Left lung (tissue), 10 donors: ENCODE results near the gene FBXW9. TPM values are rescaled to one million over a fixed set of nuclear protein-coding genes. Genes with fewer than 3 reads are reported as not detected.
A peak's percentile ranks its signal among the peaks of the same experiment; 100 is the strongest.
"Not testable (repeated sequence)": the region's sequence is repeated elsewhere in the genome, so short reads cannot be mapped to it uniquely, and the experiment has no call there.

Source experiments
- ATAC-seq: fragments of 200-7000 bp; cut with Tn5 transposase; one replicate; pipeline ENCODE4 v1.9.1; 2020; ENCODE audit warnings: moderate library complexity
- DNase-seq, 4 donors: peaks; one replicate each; pipeline ENCODE4 v3.0.0-alpha.2; 2013 to 2020
- H3K27ac ChIP-seq, 2 donors: fragments of 200-600 bp; sonication (generic) in 1 of 2; one replicate each; pipeline versions ENCODE4 v1.5.0 to v1.8.0; 2020 to 2021
- H3K27me3 ChIP-seq, 2 donors: fragments of 200-600 bp; sonication (generic) in 1 of 2; one replicate each; pipeline versions ENCODE4 v1.5.0 to v1.8.0; 2020 to 2021
- H3K36me3 ChIP-seq, 2 donors: fragments of 200-600 bp; sonication (generic) in 1 of 2; one replicate each; pipeline versions ENCODE4 v1.5.0 to v1.8.0; 2020 to 2021
- H3K4me1 ChIP-seq, 2 donors: fragments of 200-600 bp; one replicate each; pipeline ENCODE4 v1.8.0; 2021
- H3K4me3 ChIP-seq, 2 donors: fragments of 200-600 bp; sonication (generic) in 1 of 2; one replicate each; pipeline versions ENCODE4 v1.5.0 to v1.8.0; 2020 to 2021; ENCODE audit warnings: mild to moderate bottlenecking in 1 of 2
- H3K9me3 ChIP-seq, 2 donors: fragments of 200-600 bp; sonication (generic) in 1 of 2; one replicate each; pipeline versions ENCODE4 v1.5.0 to v1.8.0; 2020 to 2021
- intact Hi-C, 2 donors: fragments of 100-400 bp; cut with DNase I; formaldehyde crosslinking; loops; one replicate each; pipeline versions ENCODE4 v1.11.2 to v1.14.2; 2022
- polyA plus RNA-seq, 6 donors: library from polyadenylated mRNA; unstranded; fragments of 120-200 nt; gene quantifications; one replicate each; pipeline ENCODE4 v1.2.1, GENCODE V29; 2013; ENCODE audit not compliant: insufficient read length in 6 of 6
- total RNA-seq, 2 donors: library from RNA; stranded (reverse); fragmentation: NEBNext Ultra II Directional; extraction: Animal tissue kit (Norgen Biotek cat#: 25700); gene quantifications; one replicate each; pipeline ENCODE4 v1.2.1, GENCODE V29; 2021
- TF ChIP-seq, protein P1 (sequence below), 2 donors: fragments of 200-600 bp; sonication (generic) in 1 of 2; IDR thresholded peaks; one replicate each; pipeline versions ENCODE4 v1.5.0 to v1.8.0; 2021; ENCODE audit warnings: antibody characterized with exemption in 2 of 2
- donor health status: DM: no; HTN: yes; CAD: no.
- donor health status: DM: no; HTN: no; CAD: no.

Gene FBXW9
- total and polyA plus RNA-seq, 8 donors: 6.0 to 13.1 (median 10.5) TPM

DNA sequence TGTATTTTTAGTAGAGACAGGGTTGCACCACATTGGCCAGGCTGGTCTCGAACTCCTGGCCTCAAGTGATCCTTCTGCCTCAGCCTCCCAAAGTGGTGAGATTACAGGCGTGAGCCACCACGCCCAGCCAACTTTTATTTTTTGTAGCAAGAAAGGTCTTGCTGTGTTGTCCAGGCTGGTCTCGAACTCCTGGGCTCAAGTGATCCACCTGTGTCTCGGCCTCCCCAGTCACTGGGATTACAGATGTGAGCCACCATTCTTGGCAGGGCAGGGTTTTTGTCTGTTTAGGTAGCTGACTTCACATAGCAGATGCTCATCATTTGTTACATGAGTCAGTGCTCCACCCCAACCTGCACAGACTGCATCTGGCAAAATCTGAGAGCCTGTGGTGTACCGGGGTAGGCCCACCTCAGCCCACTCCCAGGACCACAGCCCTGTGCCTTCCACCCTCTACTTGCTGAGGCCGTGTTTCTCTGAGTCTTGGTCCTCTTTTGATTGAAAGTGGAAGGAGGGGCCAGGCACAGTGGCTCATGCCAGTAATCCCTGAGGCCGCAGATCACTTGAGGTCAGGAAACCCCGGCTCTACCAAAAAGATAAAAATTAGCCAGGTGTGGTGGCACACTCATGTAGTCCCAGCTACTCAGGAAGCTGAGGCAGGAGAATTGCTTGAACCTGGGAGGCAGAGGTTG is 31.5 kb upstream of the FBXW9 start:
- DNase-seq: no peak
- no peak overlapping the region for H3K27ac ChIP-seq
- intact Hi-C loops: no loop called here
- no peak for ATAC-seq
- TF ChIP-seq, protein P1, sequence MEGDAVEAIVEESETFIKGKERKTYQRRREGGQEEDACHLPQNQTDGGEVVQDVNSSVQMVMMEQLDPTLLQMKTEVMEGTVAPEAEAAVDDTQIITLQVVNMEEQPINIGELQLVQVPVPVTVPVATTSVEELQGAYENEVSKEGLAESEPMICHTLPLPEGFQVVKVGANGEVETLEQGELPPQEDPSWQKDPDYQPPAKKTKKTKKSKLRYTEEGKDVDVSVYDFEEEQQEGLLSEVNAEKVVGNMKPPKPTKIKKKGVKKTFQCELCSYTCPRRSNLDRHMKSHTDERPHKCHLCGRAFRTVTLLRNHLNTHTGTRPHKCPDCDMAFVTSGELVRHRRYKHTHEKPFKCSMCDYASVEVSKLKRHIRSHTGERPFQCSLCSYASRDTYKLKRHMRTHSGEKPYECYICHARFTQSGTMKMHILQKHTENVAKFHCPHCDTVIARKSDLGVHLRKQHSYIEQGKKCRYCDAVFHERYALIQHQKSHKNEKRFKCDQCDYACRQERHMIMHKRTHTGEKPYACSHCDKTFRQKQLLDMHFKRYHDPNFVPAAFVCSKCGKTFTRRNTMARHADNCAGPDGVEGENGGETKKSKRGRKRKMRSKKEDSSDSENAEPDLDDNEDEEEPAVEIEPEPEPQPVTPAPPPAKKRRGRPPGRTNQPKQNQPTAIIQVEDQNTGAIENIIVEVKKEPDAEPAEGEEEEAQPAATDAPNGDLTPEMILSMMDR (IDR thresholded peaks at IDR 0.05): no peak
- H3K27me3 ChIP-seq: no peaks in the 10 kb centered on the region
- H3K4me3 ChIP-seq: no peak overlapping the region
- H3K9me3 ChIP-seq: no peaks in the 10 kb centered on the region
- H3K4me1 ChIP-seq: peaks cover 8 to 47% of the 10 kb centered on the region in 2 donors
- peaks cover 0 to 49% of the 10 kb centered on the region in 2 donors for H3K36me3 ChIP-seq

DNA sequence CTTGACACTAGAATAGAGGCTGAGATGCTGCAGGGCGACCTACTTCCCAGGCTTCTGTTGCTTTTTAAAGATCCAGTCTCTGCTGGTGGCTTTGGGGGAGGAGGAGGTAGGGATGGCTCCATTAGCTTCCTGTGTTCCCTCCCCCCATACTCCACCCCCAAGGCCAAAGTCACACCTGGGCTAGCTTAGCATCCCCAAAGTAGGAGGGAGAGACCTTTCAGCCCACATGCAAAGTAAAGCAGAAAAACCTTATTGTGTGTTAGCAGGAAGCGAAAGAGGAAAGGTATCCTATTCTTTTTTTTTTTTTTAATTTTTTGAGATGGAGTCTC is 30.5 kb upstream of the FBXW9 start:
- ATAC-seq (no peak), DNase-seq (no peak)
- peaks cover 0 to 44% of the 10 kb centered on the region in 2 donors for H3K36me3 ChIP-seq
- H3K27me3 ChIP-seq: no peaks in the 10 kb centered on the region
- intact Hi-C loops: no loop called here
- TF ChIP-seq, protein P1 (IDR thresholded peaks at IDR 0.05): no peak
- no peaks in the 10 kb centered on the region for H3K9me3 ChIP-seq
- H3K4me1 ChIP-seq: peaks cover 0 to 40% of the 10 kb centered on the region in 2 donors
- H3K4me3 ChIP-seq: no peak overlapping the region
- no peak overlapping the region for H3K27ac ChIP-seq

DNA sequence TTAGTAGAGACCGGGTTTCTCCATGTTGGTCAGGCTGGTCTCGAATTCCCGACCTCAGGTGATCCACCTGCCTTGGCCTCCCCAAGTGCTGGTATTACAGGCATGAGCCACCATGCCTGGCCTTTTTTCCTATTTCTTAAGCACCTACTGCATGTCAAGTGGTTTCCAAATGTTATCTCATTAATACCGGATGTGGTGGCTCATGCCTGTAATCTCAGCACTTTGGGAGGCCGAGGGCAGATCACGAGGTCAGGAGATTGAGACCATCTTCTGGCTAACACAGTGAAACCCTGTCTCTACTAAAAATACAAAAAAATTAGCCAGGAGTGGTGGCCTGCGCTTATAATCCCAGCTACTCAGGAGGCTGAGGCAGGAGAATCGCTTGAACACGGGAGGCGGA is 29.2 kb upstream of the FBXW9 start:
- DNase-seq, H3K27ac ChIP-seq, H3K9me3 ChIP-seq, intact Hi-C loops, H3K27me3 ChIP-seq, ATAC-seq, H3K4me3 ChIP-seq: not testable (repeated sequence)
- Histone ChIP-seq H3K36me3 (peaks cover 0 to 31% of the 10 kb centered on the region in 2 donors), H3K4me1 (peaks cover 4 to 39% of the 10 kb centered on the region in 2 donors)

DNA sequence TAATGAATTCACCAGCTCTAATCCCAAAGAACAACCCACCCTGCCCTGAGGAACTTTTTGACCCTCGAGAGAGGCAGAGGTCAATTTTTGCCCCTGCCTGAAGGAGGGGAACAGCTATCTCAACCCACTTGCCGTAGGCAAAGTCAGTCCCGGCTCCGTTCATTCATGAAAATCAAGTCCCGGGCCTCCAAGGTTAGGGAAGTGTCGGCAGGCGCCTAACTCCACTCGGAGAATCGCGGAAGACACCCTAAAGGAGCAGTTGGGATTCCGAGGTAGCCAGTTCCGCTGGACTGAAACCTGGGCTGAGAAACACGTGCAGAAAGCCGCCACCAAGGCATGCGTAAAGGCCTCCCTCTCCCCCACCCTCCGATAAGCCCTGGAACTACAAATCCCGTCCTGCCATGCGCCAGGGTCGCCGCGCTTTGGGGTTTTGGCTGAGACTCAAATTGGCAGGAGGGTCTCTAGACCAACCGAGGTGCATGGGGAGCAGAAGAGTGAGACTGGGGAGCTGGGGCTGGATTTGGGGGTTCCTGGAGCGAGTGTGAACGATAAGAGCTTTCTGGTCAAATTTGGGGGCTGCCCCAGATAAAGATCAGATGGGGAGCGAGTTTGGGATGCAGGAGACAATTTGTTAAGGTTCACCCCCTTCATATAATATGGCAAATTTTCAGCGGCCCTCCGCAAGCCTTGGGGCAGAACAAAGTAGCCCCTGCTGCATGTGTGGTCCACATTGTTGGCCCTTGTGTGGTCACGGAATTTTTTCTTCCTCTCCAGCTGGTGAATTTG is 27.4 kb upstream of the FBXW9 start, which contains the start of gene TNPO2:
Gene TNPO2, minus strand, starts transcription at position 292 of the 786 bp plus-strand sequence. CDS start 2,955 bp downstream, outside the sequence.
- intact Hi-C loops: no loop called here
- ATAC-seq: peak; percentile 74
- H3K27ac ChIP-seq: peak within 1 kb of the TSS; percentile 79 to 89
- TF ChIP-seq, protein P1 (IDR thresholded peaks at IDR 0.05): no peak
- peak within 1 kb of the TSS; percentile 44 to 63 for H3K4me3 ChIP-seq
- H3K36me3 ChIP-seq: peaks cover 0 to 17% of the 10 kb centered on the region in 2 donors
- DNase-seq: peak in 3 of 4 donors; percentile 65 to 84 (median 71)
- H3K9me3 ChIP-seq: no peaks in the 10 kb centered on the region
- no peaks in the 10 kb centered on the region for H3K27me3 ChIP-seq
- peaks cover 11 to 40% of the 10 kb centered on the region in 2 donors for H3K4me1 ChIP-seq

DNA sequence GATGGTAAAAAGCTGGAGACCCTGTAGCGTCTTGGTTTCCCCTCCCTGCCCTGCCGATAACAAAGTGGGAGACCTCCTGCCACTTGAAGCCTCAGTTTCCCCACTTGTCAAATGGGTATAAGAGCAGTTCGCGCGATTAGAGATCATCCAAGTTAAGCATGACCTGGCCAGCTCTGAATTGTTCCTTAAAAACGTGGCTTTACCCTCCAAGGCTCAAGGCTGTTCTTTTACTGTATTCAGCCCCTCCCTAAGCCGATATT is 26.9 kb upstream of the FBXW9 start:
- Histone ChIP-seq H3K27me3 (no peaks in the 10 kb centered on the region), H3K9me3 (no peaks in the 10 kb centered on the region), H3K4me3 (peak overlapping the region; percentile 44 to 63), H3K36me3 (peaks cover 0 to 17% of the 10 kb centered on the region in 2 donors), H3K27ac (peak overlapping the region; percentile 79 to 89), H3K4me1 (peaks cover 11 to 40% of the 10 kb centered on the region in 2 donors)
- intact Hi-C loops: no loop called here
- no peak for DNase-seq
- ATAC-seq: peak; percentile 1
- TF ChIP-seq, protein P1 (IDR thresholded peaks at IDR 0.05): no peak
